Prostate gland (tissue), 1 donor: ENCODE results near the gene ANKRD50.

ENCODE experiments used
- POLR2A ChIP-seq: fragments of 450-650 bp; IDR thresholded peaks from one replicate; pipeline ENCODE4 v1.6.1; 2016; ENCODE audit warnings: antibody characterized with exemption, mild to moderate bottlenecking
- POLR2AphosphoS5 ChIP-seq: sonication (generic); formaldehyde crosslinking; IDR thresholded peaks from one replicate; pipeline ENCODE4 v1.6.1; 2017; ENCODE audit warnings: antibody characterized with exemption

GRCh38 chr4:124713185-124713592, 657 bp upstream of the ANKRD50 start:
- no peak for TF ChIP-seq POLR2A
- TF ChIP-seq POLR2AphosphoS5, result no peak
